Astrocyte of the spinal cord (primary cell): ENCODE measurements around the gene ANKH.

Experiments
- DNase-seq: peaks from one replicate; pipeline ENCODE4 v3.0.0; 2011; ENCODE audit warnings: low read depth, low spot score
- H3K4me3 ChIP-seq: 2 replicates; pipeline ENCODE4 v1.5.1; 2011; ENCODE audit warnings: low read depth, mild to moderate bottlenecking, low read length, moderate library complexity
- CTCF ChIP-seq: IDR thresholded peaks from 2 replicates; pipeline ENCODE4 v1.5.1; 2012; ENCODE audit warnings: low read depth, mild to moderate bottlenecking, low read length, inconsistent platforms
- in situ Hi-C: cut with HindIII; loops from 2 replicates; pipeline ENCODE4 v1.10.0; 2017; ENCODE audit warnings: low sequenced_read_pairs

Gene ANKH

GRCh38 chr5:14667290-14667689 is 204.3 kb downstream of the ANKH start:
- in situ Hi-C loops: no loop called here
- no peak overlapping the region for H3K4me3 ChIP-seq
- DNase-seq: no peak
- TF ChIP-seq CTCF: no peak

GRCh38 chr5:14666357-14666756 is 205.2 kb downstream of the ANKH start:
- no peak overlapping the region for H3K4me3 ChIP-seq
- no peak for TF ChIP-seq CTCF
- DNase-seq: no peak
- in situ Hi-C loops: no loop called here

GRCh38 chr5:14665949-14666348 is 205.6 kb downstream of the ANKH start:
- H3K4me3 ChIP-seq: peak overlapping the region; percentile 69
- in situ Hi-C loops: no loop called here
- no peak for DNase-seq
- no peak for TF ChIP-seq CTCF

- no peak for TF ChIP-seq CTCF
- in situ Hi-C loops: no loop called here
- no peak for DNase-seq
- peak overlapping the region; percentile 69 for H3K4me3 ChIP-seq
These were observed 206.3 kb downstream of the ANKH start for GRCh38 chr5:14665101-14665822.

- in situ Hi-C loops: no loop called here
- no peak for TF ChIP-seq CTCF
- DNase-seq: peak; percentile 91
- peak within 1 kb of the TSS; percentile 69 for H3K4me3 ChIP-seq
These were observed 207.1 kb downstream of the ANKH start, which contains the start of gene OTULIN for GRCh38 chr5:14664270-14665100. Gene OTULIN, plus strand, starts transcription at chr5:14664718. Its CDS starts 108 bp downstream, at chr5:14664826.

GRCh38 chr5:14663734-14664269 is 207.8 kb downstream of the ANKH start:
- DNase-seq: no peak
- peak overlapping the region; percentile 69 for H3K4me3 ChIP-seq
- TF ChIP-seq CTCF: no peak
- in situ Hi-C loops: no loop called here
